GM12878 (cell line): ENCODE data around the gene CMTM1. TPM values are rescaled to one million over a fixed set of nuclear protein-coding genes. Genes with fewer than 3 reads are reported as not detected.

Experiments
- ATF7 ChIP-seq: fragments of 450-650 bp; IDR thresholded peaks from 2 replicates; pipeline ENCODE4 v1.6.1; 2016; ENCODE audit warnings: low read depth, mild to moderate bottlenecking
- BCL3 ChIP-seq: IDR thresholded peaks from 2 replicates; pipeline ENCODE4 v1.6.1; 2011; ENCODE audit warnings: borderline replicate concordance, low read depth, mild to moderate bottlenecking, moderate library complexity, low read length; ENCODE audit not compliant: insufficient read depth, poor library complexity, severe bottlenecking
- BHLHE40 ChIP-seq, 2 experiments: fragments of 450-650 bp in 1 of 2; IDR thresholded peaks; 2 replicates each; pipeline ENCODE4 v1.6.1; 2011 to 2017; ENCODE audit warnings: low read depth in 2 of 2, borderline replicate concordance in 1 of 2, improper control_type of control experiment in 1 of 2, low read length in 1 of 2, mild to moderate bottlenecking in 1 of 2
- CBFB ChIP-seq: IDR thresholded peaks from 2 replicates; pipeline ENCODE4 v1.6.1; 2016; ENCODE audit warnings: antibody characterized with exemption, low read depth
- CEBPB ChIP-seq, 2 experiments: fragments of 150-350 bp in 1 of 2; IDR thresholded peaks; 2 replicates each; pipeline ENCODE4 v1.6.1; 2012 to 2014; ENCODE audit warnings: low read depth in 2 of 2, low read length in 2 of 2, borderline replicate concordance in 1 of 2, inconsistent platforms in 1 of 2
- CHD4 ChIP-seq: fragments of 200-600 bp; sonication (generic); IDR thresholded peaks from 2 replicates; pipeline ENCODE4 v1.6.1; 2016; ENCODE audit warnings: mild to moderate bottlenecking
- ETV6 ChIP-seq, 2 experiments: fragments of 450-650 bp in 1 of 2; IDR thresholded peaks in 1 of 2; conservative IDR thresholded peaks in 1 of 2; 2 replicates each; pipeline ENCODE4 v1.6.1; 2014; ENCODE audit warnings: antibody characterized with exemption in 1 of 2, borderline replicate concordance in 1 of 2, low read depth in 1 of 2, mild to moderate bottlenecking in 1 of 2, moderate library complexity in 1 of 2
- GATAD2B ChIP-seq: fragments of 450-650 bp; conservative IDR thresholded peaks from 2 replicates; pipeline ENCODE4 v1.6.1; 2017; ENCODE audit warnings: low read depth, mild to moderate bottlenecking, moderate library complexity
- IRF4 ChIP-seq: IDR thresholded peaks from 2 replicates; pipeline ENCODE4 v1.6.1; 2011; ENCODE audit warnings: low read depth, low read length
- JUNB ChIP-seq: IDR thresholded peaks from 2 replicates; pipeline ENCODE4 v1.6.1; 2016; ENCODE audit warnings: antibody characterized with exemption, mild to moderate bottlenecking
- MYB ChIP-seq: fragments of 150-350 bp; IDR thresholded peaks from 2 replicates; pipeline ENCODE4 v1.6.1; 2014; ENCODE audit warnings: mild to moderate bottlenecking, low read depth, low read length, borderline replicate concordance
- NFIC ChIP-seq: IDR thresholded peaks from 2 replicates; pipeline ENCODE4 v1.6.1; 2012; ENCODE audit warnings: low read depth, mild to moderate bottlenecking, inconsistent platforms, low read length, moderate library complexity
- NFYA ChIP-seq: IDR thresholded peaks from 2 replicates; pipeline ENCODE4 v1.6.1; 2011; ENCODE audit warnings: low read depth, mild to moderate bottlenecking, low read length, improper control_type of control experiment, borderline replicate concordance
- NR2C2 ChIP-seq: IDR thresholded peaks from 2 replicates; pipeline ENCODE4 v1.6.1; 2011; ENCODE audit warnings: borderline replicate concordance, low read depth; ENCODE audit not compliant: control insufficient read depth, insufficient read length
- NR2F1 ChIP-seq: fragments of 450-650 bp; conservative IDR thresholded peaks from 2 replicates; pipeline ENCODE4 v1.6.1; 2017; ENCODE audit warnings: mild to moderate bottlenecking
- POLR2AphosphoS2 ChIP-seq: IDR thresholded peaks from 2 replicates; pipeline ENCODE4 v1.6.1; 2011; ENCODE audit warnings: low read depth, mild to moderate bottlenecking, low read length, improper control_type of control experiment, moderate library complexity
- SMAD5 ChIP-seq: IDR thresholded peaks from 2 replicates; pipeline ENCODE4 v1.6.1; 2016; ENCODE audit warnings: antibody characterized with exemption, low read depth
- SREBF2 ChIP-seq: IDR thresholded peaks from 2 replicates; pipeline ENCODE4 v1.6.1; 2012; ENCODE audit warnings: mild to moderate bottlenecking, low read length
- USF2 ChIP-seq: IDR thresholded peaks from 2 replicates; pipeline ENCODE4 v1.6.1; 2011; ENCODE audit warnings: low read depth, low read length, improper control_type of control experiment, borderline replicate concordance
- ZBTB33 ChIP-seq: fragments of 450-650 bp; IDR thresholded peaks from 2 replicates; pipeline ENCODE4 v1.6.1; 2017; ENCODE audit warnings: mild to moderate bottlenecking
- ZNF207 ChIP-seq: fragments of 450-650 bp; IDR thresholded peaks from 2 replicates; pipeline ENCODE4 v1.6.1; 2014; ENCODE audit warnings: antibody characterized with exemption, mild to moderate bottlenecking, borderline replicate concordance
- polyA plus RNA-seq, 11 experiments: library from polyadenylated mRNA; depleted of rRNA in 4 of 11; unstranded in 6 of 11; stranded (reverse) in 5 of 11; fragments of >200 nt; fragmentation: Nextera tagmentation in 4 of 11; fragmentation: Illumina TruSeq in 1 of 11; extraction: Ambion mirVana in 4 of 11; extraction: Trizol in 1 of 11; gene quantifications; 1 replicate in 1 of 11; 2 replicates in 10 of 11; pipeline versions ENCODE4 v1.2.1 to v1.2.3, GENCODE V29; 2011 to 2016; ENCODE audit warnings: inconsistent platforms in 2 of 11, missing spikeins in 2 of 11, low read depth in 1 of 11
- total RNA-seq, 4 experiments: library from RNA; depleted of rRNA in 3 of 4; stranded (reverse); fragments of >200 nt in 3 of 4; fragmentation: Illumina TruSeq in 1 of 4; extraction: Trizol in 1 of 4; gene quantifications; 2 replicates each; pipeline versions ENCODE4 v1.2.1 to v1.2.3, GENCODE V29; 2013 to 2021

Gene CMTM1
- total and polyA plus RNA-seq, 10 of the 15 experiments (the other 5 are each of a cell fraction or from before 2014, with no cell fraction given): 0.09 to 3.0 (median 1.4) TPM; not detected in 2

GRCh38 chr16:66516808-66517585, 49.2 kb upstream of the CMTM1 start (continued):
- peak; percentile 5; the same call in 1 of the 2 replicates for TF ChIP-seq MYB
- TF ChIP-seq NFYA: no peak
- no peak for TF ChIP-seq SREBF2
- TF ChIP-seq ZNF207: no peak
- peak; percentile 94 for TF ChIP-seq NFIC
- peak; percentile 94 for TF ChIP-seq NR2F1
- TF ChIP-seq NR2C2: no peak
- TF ChIP-seq CBFB: peak; percentile 89; the same call in 1 of the 2 replicates
- peak; percentile 80 to 85 for TF ChIP-seq BHLHE40 (IDR thresholded peaks at IDR 0.05; ENCODE audit: borderline replicate concordance in 1 of 2, low read depth in 2 of 2, low read length in 1 of 2)
- TF ChIP-seq USF2: peak; percentile 58
- TF ChIP-seq ATF7: peak; percentile 96
- TF ChIP-seq ETV6 (conservative IDR thresholded peaks at IDR 0.05 in 1 of 2, IDR thresholded peaks at IDR 0.05 in 1 of 2; ENCODE audit: borderline replicate concordance in 1 of 2, low read depth in 1 of 2): peak in 1 of 2 experiments; percentile 90; a peak in 2 of 4 replicates
- TF ChIP-seq POLR2AphosphoS2: no peak
- peak; percentile 71; the same call in 1 of the 2 replicates for TF ChIP-seq IRF4
- TF ChIP-seq CHD4: no peak
- no peak for TF ChIP-seq SMAD5
- TF ChIP-seq GATAD2B: 0 out of 2 replicates have a peak, but pooled peaks have one; percentile 22
- peak; percentile 82 for TF ChIP-seq JUNB
- peak; percentile 70 for TF ChIP-seq BCL3
- no peak for TF ChIP-seq CEBPB (IDR thresholded peaks at IDR 0.05; ENCODE audit: borderline replicate concordance in 1 of 2, low read depth in 2 of 2, low read length in 2 of 2)
- no peak for TF ChIP-seq ZBTB33
